Stimulated activated CD4-positive, alpha-beta T cell treated with anti-CD3 and anti-CD28 coated beads, Interleukin-12 subunit alpha, Interleukin-12 subunit beta, amount 100 ng/mL, for 4 hours (primary cell): Measurements from ENCODE around the gene PREP.
"Not testable (repeated sequence)": the region's sequence is repeated elsewhere in the genome, so short reads cannot be mapped to it uniquely, and the experiment has no call there.

Experiments
- DNase-seq: peaks from one replicate; pipeline ENCODE4 v3.0.0-alpha.2; 2020

The PREP gene

DNA sequence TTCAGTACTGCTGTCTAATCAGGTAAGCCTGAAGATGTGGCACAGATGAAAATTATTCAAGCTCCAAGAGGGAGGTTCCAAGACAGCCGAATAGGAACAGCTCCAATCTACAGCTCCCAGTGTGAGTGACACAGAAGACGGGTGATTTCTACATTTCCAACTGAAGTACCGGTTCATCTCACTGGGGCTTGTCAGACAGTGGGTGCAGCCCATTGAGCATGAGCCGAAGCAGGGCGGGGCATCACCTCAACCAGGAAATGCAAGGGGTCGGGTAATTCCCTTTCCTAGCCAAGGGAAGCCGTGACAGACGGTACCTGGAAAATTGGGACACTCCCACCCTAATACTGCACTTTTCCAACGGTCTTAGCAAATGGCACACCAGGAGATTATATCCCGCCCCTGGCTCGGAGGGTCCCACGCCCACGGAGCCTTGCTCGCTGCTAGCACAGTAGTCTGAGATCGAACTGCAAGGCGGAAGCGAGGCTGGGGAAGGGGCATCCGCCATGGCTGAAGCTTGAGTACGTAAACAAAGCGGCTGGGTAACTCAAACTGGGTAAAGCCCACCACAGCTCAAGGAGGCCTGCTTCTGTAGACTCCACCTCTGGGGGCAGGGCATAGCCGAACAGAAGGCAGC is 64.4 kb downstream of the PREP start:
- DNase-seq = not testable (repeated sequence)

DNA sequence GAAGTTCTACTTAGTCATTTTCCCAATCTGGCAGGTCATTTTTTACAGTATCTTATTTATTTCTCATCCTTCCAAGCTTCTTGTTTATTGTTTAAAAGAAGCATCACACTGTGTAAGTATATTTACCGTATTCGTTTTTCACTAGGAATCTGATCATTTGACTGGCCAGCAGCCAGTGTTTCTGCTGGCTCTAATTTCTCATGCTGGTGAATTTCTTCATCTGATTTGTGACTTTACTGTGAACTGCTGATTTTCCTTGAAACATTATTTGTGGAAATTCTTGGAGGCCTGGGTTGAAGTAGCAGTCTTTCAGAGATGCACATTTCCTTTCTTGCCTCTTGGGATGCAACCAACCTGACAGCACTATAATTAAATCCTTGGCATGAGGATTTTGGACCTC is 65.9 kb downstream of the PREP start:
- DNase-seq = no peak

GRCh38 chr6:105332576-105332975 is 70.3 kb downstream of the PREP start:
- no peak for DNase-seq

DNA sequence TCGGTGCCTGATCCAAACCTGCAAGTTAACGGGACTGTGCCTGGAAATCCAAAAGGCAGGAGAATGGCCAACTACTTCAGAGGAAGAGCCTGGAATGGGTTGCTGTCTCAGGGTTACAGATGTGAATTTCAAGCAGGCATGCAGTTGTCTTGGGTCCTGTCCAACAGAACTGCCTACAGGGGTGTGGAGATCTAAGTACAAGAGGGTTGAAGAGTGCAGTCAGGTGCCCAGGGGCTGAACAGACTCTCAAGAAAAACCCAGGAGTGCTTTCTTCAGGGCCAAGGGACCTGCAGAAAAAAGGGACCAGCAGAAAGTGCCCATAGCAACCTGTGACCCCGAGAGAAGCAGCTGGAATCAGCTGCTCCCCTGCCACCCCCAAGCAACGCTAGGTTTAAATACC is 71.0 kb downstream of the PREP start:
- no peak for DNase-seq

DNA sequence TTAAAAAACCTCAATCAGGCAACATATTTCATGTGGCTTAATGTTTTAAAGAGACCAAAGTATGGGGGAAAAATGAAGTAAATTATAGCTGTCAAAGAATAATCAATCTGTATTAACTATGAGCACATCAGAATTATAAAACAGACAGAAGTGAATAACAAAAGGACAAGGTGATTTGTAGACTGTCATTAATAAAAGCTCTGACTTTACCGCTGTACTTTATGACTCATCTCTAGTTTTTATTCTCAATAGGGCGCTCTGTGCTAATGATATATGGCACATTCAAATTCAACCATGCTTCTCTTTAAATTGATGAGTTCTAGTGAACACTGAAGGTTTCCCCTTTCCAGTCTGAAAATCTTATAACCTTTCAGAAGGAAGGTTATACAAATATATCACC is 72.0 kb downstream of the PREP start:
- DNase-seq = no peak

DNA sequence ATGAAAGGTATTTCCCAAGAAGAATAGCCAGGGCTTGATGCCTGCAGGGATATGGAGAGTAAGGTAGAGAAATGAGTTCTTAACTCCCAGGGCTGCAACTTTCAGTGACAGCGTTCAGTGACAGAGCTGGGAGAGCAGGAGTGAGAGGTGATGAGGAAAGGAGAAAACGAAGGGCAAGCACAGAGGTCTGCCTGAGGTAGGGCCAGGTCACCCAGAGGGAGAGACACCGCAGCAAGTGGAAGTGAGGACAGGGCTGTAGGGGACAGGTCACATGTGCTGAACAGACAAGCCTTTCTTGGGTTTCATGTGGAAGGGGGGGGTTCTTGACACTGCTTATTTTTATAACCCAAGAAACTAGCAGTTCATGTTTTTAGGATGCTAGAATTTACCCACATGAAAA is 72.5 kb downstream of the PREP start:
- DNase-seq = no peak

DNA sequence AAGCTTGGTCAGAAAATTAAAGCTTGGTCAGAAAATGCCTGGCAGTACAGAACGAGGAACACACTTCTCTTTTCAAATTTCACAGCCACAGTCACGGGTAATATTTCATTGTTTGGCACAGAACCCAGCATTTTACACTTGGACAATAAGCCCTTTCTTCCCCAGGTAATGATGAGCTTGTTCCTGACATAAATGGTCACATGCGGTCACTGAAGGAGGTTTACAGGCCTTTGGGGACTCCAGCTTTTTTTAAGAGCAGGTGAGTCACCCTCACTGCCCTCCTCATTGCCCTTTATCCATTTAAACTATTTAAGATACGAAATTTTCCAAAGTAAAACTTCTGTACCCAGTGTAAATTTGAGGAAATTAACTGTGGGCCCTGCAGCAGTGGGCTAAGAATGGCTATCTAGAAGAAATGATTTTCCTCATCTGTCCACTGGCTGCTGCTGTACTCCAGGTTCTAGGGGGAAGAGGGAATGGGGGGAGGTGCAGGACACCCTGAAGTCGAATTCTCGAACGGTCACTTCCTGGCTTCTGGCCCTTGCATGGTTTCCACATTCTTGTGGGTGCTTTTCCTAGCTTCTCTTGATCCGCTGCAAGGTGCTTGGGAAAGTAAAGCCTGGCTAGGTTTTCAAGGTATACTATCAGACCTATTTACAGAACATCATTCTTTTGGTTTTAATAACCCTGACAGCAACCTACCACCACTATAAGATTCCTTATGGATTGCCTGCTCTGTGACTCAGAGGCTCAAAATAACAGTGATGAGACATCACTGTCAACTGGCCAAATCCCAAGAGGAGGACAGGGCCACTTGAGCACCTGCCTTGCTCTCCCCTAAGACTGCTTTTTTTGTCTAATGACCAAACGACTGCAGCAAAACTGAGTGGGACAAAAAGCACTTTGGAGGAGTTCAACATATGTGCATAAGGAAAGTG is 75.8 kb downstream of the PREP start:
- DNase-seq = no peak

GRCh38 chr6:105326216-105326615 is 76.7 kb downstream of the PREP start:
- no peak for DNase-seq

DNA sequence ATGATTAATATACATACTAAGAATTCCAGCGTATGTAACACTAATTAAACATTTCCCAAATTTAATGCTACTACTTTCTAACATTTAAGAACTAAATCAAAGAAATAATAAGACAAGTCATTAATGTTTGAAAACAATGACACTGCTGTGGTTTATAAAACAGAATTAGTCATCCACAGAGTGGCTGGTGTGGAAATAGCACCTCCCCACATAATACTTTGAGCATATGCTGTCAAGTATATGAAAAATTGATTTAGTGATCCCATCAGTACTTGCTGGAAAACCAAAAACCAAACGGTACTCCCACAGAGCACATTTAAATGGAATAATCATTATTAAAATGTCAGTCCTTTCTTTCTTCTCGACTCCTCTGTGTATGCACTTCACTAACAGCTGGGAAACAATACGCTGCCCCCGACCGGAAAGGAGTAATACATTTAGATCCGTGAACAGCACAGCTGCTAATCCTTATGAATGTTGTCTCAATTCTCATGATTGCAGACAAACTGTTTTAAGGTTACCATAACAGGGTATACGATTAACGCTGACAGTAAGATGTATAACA is 78.4 kb downstream of the PREP start:
- DNase-seq = no peak

GRCh38 chr6:105322499-105323225 is 80.2 kb downstream of the PREP start:
- DNase-seq = no peak

DNA sequence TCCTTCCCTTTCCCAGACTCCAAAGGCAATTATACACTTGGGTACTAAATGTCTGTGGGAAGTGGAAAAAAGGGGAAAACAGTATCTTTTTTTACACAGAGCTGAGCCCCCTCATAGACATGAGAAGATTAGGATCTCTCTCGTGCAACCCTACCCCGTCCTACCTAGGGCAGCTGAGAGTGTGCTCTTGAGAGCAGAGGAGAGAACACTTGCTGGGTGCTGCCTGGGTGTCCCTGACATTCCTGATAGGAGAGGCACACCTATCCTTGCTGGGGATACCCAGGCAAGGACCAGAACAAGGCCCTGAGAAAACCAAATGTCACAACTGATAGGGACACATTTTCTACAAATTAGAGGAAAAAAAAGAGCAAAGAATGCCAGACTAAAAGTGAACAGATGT is 81.2 kb downstream of the PREP start:
- DNase-seq = no peak

DNA sequence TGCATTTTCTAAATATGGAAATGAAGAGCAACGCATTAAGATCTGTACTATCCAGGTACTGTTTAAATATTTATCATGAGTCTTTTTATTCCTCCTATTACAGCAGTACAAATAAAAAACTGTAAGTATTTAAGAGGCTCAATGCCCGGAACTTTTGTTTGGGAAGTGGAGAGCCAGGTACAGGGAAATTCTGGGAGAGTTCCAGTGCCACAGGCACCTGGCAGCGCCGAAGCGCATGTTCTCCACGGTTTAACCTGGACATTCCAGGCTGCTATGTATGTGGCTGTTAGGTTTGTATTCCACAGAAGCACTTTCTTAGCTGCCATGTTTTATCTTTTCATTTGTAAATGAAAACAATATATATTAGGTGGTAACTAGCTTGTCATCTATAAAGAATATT is 81.7 kb downstream of the PREP start:
- DNase-seq = no peak

GRCh38 chr6:105320765-105321164 is 82.1 kb downstream of the PREP start:
- DNase-seq = no peak

- DNase-seq = no peak
These were observed 82.6 kb downstream of the PREP start for GRCh38 chr6:105320271-105320670.

DNA sequence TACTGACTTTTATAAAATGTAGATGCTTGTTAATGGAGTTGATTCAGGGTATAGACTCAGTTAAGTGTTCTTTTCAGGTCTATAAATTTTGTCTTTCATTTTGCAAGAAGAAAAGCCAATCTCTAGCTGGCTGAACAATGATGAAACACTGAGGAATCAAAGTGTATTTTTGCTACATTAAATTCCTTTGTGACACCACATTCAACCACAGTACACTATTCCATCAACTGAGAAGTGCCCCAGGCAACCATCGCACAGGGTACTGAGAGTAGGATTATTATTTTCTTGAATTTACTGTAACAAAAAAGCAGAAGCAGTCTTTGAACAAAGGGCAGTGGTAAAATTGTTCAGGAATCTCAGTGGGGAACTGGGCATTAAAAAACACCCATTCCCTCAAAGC is 83.6 kb downstream of the PREP start:
- no peak for DNase-seq

GRCh38 chr6:105318660-105319059 is 84.2 kb downstream of the PREP start:
- no peak for DNase-seq

- no peak for DNase-seq
These were observed 85.0 kb downstream of the PREP start for GRCh38 chr6:105317607-105318533.

DNA sequence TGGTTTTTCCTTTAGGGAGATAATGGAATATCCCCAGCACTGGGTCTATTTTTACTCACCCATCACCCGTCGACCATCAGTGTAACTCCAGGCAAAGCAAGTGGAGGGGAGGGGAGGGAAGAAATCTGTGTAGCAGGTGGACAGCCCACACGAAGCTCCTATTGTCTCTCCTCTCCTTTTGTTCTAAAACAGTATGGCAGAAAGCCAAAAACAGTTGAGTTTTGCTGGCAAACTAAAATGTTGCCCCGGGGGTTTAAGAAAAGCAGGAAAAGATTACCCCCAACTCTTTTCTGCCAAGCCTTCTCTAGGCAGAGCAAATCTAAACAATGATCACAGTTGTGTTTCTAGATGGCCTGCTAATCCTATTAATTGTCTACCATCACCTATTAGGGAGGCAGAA is 89.7 kb downstream of the PREP start:
- no peak for DNase-seq

- no peak for DNase-seq
These were observed 91.9 kb downstream of the PREP start for GRCh38 chr6:105310947-105311346.

GRCh38 chr6:105310371-105310770 is 92.5 kb downstream of the PREP start:
- DNase-seq = no peak

- no peak for DNase-seq
These were observed 94.0 kb downstream of the PREP start for GRCh38 chr6:105308840-105309239.

DNA sequence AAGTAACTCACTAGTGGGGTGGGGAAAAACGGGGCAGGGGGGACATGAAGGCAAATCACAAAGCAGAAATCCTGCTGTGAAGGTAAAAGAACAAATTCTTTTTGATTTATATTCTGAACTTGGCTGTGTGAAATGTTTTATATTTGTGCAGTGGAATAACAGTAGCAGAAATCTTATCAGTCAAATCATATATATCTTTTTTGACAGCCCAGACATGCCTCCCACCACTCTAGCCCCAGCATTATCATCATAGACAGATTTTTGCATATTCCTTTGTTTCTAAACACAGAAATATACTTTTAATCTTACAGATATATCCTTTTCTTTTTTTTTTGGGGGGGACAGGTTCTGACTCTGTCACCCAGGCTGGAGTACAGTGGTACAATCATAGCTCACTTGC is 97.4 kb downstream of the PREP start:
- DNase-seq = no peak
